ENCODE measurements around the gene COL4A3.

The COL4A3 gene

GRCh38 chr2:227311861-227312506 is 147.6 kb downstream of the COL4A3 start:
- TF ChIP-seq CTCF (IDR thresholded peaks at IDR 0.05; ENCODE audit: low read depth, low read length, missing control alignments), result no peak
- H3K4me3 ChIP-seq (replicated peaks; ENCODE audit: low read depth, low read length), result no peak overlapping the region
- no peak for DNase-seq (ENCODE audit: extremely low read depth, low read depth)

DNA sequence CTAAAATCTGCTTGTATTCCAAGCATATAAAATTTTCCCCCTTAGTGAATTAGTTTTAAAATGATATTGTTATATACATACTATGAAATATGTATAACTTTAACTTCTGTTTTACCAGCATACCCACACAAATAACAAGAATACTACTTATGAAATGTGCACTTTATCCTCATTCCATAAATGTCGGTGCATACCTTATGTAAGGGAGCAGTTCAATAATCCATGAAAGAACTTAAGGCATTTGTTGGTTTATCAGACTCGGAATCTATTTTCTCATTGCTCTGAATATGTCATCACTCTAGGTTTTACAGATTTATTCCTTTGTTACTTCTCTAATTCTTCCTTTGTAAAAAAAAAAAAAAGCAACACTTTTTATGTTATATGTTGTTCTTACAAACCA is 148.2 kb downstream of the COL4A3 start:
- no peak for TF ChIP-seq CTCF (IDR thresholded peaks at IDR 0.05; ENCODE audit: low read depth, low read length, missing control alignments)
- no peak overlapping the region for H3K4me3 ChIP-seq (replicated peaks; ENCODE audit: low read depth, low read length)
- no peak for DNase-seq (ENCODE audit: extremely low read depth, low read depth)

DNA sequence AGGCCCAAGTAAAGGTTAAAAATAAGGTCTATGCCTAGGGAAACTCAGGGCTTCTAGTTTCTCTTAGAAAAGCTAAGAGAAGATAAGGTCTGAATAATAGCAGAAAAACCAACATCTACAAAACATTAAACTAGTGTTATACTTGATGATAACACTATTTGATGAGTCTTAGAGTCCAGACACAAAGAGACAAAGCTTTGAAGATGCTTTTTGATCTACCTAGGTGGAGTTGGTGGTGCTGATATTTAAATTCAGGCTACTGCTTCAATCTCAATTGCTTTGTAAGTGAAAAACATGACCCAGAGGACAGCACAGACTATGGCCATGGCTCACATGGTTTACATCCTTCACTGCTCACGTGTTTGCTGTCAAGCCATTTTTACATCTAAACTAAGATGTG is 148.9 kb downstream of the COL4A3 start:
- H3K4me3 ChIP-seq (replicated peaks; ENCODE audit: low read depth, low read length), result no peak overlapping the region
- TF ChIP-seq CTCF (IDR thresholded peaks at IDR 0.05; ENCODE audit: low read depth, low read length, missing control alignments), result no peak
- DNase-seq (ENCODE audit: extremely low read depth, low read depth), result no peak

GRCh38 chr2:227317834-227318233 is 153.4 kb downstream of the COL4A3 start:
- TF ChIP-seq CTCF (IDR thresholded peaks at IDR 0.05; ENCODE audit: low read depth, low read length, missing control alignments), result no peak
- H3K4me3 ChIP-seq (replicated peaks; ENCODE audit: low read depth, low read length), result no peak overlapping the region
- DNase-seq (ENCODE audit: extremely low read depth, low read depth), result no peak

GRCh38 chr2:227320305-227321094 is 156.1 kb downstream of the COL4A3 start:
- no peak for DNase-seq (ENCODE audit: extremely low read depth, low read depth)
- TF ChIP-seq CTCF (IDR thresholded peaks at IDR 0.05; ENCODE audit: low read depth, low read length, missing control alignments), result no peak
- H3K4me3 ChIP-seq (replicated peaks; ENCODE audit: low read depth, low read length), result no peak overlapping the region

- no peak for DNase-seq (ENCODE audit: extremely low read depth, low read depth)
These were observed 158.2 kb downstream of the COL4A3 start for GRCh38 chr2:227322530-227323205.

More at GRCh38 chr2:227322530-227323205, 158.2 kb downstream of the COL4A3 start:
- TF ChIP-seq CTCF (IDR thresholded peaks at IDR 0.05; ENCODE audit: low read depth, low read length, missing control alignments), result no peak
- no peak overlapping the region for H3K4me3 ChIP-seq (replicated peaks; ENCODE audit: low read depth, low read length)

All from HFF-Myc (cell line).